Epithelial cell of prostate (primary cell): ENCODE data around the gene ESPL1.

ENCODE experiments used
- DNase-seq: peaks from one replicate; pipeline ENCODE4 v3.0.0-alpha.2; 2011; ENCODE audit warnings: low read depth, low spot score
- H3K27ac ChIP-seq: fragments of 450-650 bp; 2 replicates; pipeline ENCODE4 v1.5.1; 2017; ENCODE audit warnings: mild to moderate bottlenecking

The ESPL1 gene

DNA sequence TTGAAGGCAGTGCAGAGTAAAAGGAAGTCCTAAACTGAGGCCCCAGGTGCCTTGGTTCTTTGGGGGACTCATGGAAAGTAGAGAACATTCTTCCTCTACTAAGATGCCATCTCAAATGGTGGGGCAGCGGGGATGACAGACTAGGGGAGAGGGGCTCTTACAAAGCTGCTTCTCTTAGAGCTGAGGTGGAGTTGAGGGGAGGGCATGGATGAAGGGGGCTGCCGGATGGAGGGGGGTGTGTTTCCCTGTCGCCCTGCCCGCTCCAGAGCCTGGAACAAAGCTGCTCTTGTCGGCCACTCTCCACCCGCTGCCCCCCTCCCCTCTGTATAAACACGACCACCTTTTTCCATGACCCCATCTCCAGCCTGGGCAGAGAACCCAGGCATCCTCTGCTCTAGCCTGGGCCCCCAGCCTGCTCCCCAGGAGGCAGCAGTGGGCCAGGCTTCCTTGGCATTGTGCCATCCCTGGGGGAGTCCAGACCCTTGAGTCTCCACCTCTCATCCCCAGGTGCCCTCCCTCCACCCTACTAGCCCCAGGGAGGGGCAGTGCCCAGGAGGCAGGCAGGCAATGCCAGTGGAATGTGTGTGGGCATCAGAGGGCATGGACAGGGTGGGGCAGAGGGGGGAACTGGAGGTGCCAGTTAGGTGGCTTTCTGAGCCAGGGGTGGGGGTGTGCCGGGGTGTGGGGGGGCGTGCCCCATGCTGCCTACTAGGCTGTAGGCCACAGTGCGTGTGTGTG, 37.8 kb upstream of the ESPL1 start:
- peak overlapping the region; percentile 93 for H3K27ac ChIP-seq
- DNase-seq, result peak; percentile 69

DNA sequence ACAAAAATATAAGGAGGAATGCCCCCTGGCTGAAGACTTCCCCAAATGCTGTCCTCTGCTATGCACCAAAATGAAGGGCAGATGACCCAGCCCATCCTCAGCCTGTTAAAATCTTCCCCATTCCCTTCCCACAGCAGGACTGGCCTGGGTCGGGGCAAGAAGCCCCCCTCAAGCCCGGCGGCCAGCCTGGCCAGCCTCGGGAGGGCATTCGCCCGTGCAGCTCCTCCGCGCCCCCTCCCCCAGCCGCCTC, 36.5 kb upstream of the ESPL1 start:
- peak overlapping the region; percentile 93 for H3K27ac ChIP-seq
- no peak for DNase-seq

DNA sequence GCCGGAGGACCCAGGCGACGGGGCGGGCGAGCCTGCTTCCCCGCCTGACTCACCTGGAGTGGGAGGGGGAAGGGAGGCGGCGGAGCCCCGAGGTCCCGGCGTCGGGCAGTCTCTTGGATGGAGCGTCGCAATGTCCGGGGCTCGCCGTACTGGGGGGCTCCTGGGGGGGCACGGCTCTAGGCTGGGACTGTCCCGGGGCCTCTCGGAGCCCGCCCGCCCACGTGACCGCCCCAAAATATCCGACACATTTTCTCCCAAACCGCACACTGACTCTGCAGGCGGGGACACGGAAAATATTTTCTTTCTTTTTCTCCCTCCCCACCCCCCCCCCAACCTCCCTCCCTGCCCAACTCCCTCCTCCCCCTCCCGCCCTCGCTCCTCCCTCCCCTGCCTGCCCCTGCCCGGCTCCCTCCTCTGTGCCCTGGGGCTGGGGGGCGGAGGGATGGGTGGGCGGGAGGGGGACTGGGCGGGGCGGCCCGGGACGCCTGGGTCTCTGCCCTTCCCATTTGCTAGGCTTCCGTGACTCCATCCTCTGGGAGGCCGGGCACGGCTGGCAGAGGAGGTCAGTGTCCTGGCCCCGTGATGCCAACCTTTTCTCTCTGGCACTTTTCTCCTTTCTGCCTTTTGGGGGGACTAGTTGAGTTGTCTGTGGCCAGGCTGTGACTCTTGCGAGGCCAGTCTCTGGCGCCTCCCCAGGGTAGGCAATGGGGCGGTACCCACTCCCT, 36.0 kb upstream of the ESPL1 start, which contains the start of gene RARG:
Gene RARG, minus strand, starts transcription at position 289 of the 725 bp plus-strand sequence. CDS start 4,664 bp downstream, outside the sequence.
- H3K27ac ChIP-seq, result peak within 1 kb of the TSS; percentile 93
- no peak for DNase-seq

DNA sequence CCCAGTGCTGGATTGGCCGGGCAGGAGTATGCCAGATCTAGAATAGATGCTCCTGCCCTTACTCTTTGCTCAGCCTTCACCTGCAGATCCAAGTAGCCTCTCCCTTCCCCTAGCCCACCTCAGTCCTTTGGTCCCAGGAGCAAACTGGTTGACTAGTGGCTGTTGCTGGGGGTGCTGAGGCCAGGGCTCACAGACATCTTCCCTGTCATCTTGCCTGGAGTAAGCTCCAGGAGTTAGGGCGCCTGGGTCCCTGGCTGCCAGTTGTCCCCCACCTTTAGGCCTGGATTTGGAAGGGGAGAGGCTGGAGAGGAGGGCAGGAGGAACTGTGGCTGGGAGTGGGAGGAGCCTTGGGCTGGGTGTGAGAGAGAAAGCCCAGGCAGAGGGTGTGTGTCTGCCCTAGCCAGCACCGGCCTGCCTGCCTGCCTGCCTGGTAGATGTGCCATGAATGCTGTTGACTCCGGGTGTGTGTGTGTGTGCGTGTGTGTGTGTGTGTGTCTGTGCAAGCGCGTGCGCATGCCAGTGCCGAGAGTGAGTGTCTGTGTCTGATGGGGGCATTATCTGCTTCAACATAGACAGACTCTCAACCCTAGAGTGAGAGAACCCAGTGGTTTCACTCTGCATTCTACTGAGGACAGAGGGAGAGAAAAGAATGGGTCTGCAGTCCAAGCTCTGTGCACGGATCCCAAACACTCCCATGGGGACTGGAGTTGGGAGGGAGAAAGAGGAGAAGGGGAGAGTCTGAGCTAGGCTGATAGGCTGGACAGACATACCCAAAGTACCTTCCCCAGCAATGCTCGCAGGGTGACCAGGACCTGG, 35.2 kb upstream of the ESPL1 start:
- H3K27ac ChIP-seq, result peak overlapping the region; percentile 93
- no peak for DNase-seq

DNA sequence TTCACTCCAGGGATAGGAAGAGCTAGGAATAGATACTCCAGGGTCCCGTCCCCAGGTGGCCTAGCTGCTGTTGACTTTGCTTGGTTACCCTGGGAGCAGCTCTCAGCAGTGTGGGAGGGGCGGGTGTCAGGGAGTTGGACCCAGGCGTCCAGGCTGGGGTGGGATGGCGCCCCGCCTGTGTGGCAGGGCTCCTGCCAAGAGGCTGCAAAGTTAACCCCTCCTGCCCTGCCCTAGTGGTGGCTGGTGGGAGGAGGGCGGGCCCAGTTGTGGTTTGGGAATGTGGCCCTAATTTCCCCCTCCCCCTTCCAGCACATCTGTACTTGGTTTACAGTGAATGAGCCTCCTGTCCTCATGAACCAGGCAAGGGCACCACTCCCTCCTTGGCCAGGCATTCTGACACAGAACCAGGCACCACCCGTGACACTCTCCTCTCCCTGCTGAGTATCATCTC, 34.4 kb upstream of the ESPL1 start:
- no peak for DNase-seq
- peak overlapping the region; percentile 93 for H3K27ac ChIP-seq

DNA sequence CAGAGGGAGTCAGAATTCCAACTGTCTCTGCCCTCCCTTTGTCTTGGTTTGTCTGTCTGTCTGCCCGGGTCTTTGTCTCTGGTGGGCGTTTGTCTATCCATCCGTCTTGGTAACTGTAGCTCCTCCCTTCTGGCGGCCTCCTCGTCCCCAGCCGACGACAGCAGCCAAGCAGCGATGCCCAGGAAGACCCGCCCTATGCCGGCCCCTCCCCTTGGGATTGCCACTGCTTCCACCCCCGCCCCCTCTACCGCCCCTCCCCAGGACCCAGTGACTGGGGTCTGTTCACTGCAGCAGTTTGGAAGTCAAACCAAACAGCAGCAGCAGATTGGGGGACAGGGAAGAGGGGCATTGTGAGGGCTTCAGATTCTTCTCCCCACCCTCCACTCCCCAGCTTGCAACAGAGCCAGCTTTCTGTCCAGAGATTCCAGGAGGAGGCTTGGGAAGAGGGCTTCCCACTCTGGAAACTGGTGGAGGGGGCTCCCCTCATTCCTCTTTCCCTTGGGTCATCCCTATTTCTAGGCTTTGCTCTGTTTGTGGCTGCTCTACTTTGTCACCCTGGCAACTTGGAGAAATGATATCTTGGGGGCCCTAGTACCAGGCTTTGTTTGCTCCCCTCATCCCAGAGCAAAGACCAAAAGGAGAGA, 33.7 kb upstream of the ESPL1 start:
- H3K27ac ChIP-seq, result peak overlapping the region; percentile 93
- no peak for DNase-seq

DNA sequence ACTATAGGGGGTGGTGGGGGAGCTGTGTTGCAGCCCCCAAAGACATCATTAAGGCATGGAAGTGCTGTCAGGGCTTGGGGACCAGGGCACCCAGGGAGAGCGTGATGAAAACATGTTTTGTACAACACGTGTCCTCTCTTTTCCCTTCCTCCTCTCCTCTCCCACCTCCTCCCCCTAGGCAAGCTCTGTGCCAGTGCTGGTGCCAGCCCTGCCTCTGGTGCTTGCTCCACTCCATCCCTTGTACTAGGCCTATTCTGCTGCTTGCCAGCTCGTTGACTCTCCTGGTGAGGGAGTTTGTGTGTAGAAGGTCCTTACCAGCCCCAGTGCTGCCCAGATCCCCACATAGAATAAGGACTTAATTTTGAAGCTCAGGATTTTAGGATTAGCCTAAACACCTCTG, 32.9 kb upstream of the ESPL1 start:
- H3K27ac ChIP-seq, result no peak overlapping the region
- DNase-seq, result no peak

DNA sequence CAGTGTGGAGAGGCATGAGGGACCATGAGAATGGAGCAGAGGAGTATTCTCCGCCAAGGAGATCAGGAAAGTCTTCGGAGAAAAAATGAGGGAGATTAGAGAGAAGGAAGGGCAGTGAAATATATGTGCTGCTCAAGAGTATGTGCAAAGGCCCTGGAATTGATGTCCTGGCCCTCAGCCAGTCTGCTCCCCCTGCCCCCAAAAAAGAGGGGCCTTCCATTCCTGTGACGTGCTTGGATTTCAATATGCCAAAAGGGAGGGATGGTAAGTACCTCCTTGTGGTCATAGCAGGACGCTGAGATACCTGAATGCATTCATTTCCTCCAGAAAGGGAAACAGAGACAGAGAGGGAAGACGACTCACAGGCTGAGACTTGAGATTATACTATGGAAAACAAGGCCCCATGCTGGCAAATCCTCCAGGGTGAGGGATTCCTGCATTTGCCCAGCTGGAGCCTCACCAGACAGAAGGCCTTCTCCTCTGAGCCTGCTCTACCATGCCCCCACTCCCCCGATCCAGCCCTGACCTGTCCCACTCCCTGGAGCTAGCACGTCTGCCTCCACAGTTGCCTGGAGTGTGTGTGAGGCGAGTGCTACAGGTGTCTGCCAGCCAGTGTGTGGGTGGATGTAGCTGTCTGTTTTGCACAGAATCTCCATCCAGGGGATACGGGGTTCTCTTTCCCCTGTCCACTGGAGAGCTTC, 32.2 kb upstream of the ESPL1 start:
- DNase-seq, result no peak
- no peak overlapping the region for H3K27ac ChIP-seq

DNA sequence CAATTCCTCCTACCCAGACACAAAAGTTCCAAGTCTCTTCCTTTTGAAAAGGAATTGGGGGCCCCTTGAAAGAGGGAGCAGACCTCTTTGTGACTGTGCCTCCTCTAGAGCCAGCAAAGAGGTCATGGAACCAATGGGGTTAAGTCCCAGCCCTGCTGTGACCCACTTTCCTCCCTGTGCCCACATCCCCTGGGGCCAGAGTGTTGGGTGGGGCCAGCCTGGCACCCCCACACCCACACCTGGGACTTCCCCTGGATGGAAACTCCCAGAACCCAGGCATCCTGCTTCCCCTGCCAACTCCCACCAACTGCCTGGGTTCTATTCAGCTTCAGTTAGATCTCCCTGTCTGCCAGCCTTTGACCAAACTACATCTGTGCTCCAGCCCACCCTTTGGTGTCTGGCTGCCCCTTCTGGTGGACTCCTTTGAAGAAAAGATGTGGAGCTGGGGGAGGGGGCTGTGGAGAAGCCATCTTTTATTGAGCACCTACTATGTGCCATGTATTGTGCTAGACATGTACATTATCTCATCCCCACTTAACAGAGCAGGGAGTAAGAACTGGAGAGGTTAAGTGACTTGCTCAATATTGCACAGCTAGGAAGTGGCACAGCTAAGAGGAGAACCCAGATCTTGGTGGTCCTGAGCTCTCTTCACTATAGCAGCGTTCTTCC, 31.5 kb upstream of the ESPL1 start:
- H3K27ac ChIP-seq, result no peak overlapping the region
- DNase-seq, result no peak

DNA sequence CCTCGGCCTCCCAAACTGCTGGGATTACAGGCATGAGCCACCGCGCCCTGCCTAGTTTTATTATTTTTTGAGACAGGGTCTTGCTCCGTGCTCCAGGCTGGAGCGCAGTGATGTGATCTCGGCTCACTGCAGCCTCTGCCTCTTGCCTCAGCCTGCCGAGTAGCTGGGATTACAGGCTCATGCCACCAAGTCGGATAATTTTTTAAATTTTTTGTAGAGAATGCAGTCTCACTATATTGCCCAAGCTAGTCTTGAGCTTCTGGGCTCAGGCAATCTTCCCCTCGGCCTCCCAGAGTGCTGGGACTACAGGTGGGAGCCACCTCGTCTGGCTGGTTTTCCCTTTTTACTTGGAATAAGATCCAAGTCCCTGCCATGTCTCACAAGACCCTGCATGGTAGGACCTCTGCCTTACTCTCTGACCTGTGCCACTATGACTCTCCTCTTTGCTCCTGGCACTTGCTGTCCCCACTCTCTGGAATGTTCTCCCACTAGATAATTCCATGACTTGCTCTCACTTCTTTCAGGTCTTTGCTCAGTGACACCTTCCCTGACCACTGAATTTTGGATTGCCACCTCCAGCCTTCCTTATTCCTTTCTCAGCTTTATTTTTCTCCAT, 28.3 kb upstream of the ESPL1 start:
- H3K27ac ChIP-seq, result no peak overlapping the region
- no peak for DNase-seq

DNA sequence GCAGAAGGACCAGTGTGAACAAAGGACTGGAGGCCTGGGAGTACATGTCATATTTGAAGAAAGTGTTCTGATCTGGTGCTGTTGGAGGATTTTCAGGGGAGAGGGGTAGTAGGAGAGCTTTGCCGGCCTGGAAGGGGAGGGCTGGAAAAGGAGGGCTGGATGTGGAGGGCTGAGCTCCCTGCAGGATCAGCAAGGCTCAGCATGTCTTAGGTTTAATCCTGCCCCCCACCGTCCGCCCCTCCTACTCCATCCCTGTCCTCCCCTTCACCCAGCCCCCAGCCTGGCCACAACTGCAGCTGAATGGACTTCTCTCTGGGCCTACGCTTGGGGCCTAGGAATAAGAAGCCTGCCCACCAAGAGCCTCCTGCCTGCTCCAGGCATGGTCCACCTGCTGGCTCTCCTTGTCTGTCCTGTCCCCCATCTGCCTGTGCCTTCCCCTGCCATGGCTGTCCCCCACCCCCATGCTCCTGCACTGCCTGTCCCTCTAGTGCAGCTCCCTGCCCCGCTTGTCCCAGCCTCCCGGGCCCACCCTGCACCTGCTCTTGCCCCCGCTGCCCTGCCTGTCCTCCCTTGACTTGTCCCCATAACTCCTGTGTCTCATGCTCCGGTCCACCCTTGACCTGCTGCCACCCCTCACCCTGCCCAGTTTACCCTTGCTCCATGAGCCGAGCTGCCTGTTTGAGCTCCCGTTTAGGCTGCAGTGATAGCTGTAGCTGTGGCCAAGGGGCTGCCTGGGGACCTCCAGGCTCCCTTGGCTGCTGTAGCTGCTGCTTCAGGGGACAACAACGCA, 26.3 kb upstream of the ESPL1 start:
- H3K27ac ChIP-seq, result no peak overlapping the region
- DNase-seq, result no peak

DNA sequence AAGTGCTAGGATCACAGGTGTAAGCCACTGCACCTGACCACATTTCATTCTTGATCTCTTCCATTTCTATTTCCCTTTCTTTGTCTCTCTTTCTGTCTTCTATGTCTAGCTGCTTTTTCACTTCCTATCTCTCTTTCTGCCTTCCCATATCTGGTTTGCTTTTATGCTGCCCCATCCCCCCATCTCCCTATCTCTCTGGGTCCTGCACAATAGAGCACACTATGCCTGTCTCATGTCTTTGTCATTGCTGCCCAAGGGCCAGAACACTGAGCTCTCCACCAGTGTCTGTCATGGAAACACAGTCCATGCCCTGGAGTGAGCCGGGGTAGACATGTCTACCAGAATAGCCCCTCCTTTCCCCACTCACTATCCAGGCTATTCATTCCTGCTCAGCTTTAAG, 23.8 kb upstream of the ESPL1 start:
- H3K27ac ChIP-seq, result no peak overlapping the region
- DNase-seq, result no peak

DNA sequence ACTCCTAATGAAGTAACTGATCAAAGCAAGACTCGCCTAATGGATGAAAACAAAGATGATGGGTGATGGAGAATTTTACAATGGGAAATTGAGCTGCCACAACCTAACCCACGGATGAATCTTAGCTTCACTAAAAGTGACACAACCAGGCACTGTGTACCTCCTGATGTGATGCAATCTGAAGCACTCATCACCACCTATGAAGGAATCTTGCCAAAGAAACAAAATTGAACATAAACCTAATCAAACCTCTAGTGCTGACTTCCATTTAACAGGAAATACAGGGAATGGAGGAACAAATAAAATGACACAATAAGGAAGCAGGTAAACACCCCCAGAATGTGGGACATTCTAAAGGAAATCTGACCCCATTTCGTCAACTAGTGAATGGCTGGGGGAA, 22.8 kb upstream of the ESPL1 start:
- H3K27ac ChIP-seq, result no peak overlapping the region
- DNase-seq, result no peak

DNA sequence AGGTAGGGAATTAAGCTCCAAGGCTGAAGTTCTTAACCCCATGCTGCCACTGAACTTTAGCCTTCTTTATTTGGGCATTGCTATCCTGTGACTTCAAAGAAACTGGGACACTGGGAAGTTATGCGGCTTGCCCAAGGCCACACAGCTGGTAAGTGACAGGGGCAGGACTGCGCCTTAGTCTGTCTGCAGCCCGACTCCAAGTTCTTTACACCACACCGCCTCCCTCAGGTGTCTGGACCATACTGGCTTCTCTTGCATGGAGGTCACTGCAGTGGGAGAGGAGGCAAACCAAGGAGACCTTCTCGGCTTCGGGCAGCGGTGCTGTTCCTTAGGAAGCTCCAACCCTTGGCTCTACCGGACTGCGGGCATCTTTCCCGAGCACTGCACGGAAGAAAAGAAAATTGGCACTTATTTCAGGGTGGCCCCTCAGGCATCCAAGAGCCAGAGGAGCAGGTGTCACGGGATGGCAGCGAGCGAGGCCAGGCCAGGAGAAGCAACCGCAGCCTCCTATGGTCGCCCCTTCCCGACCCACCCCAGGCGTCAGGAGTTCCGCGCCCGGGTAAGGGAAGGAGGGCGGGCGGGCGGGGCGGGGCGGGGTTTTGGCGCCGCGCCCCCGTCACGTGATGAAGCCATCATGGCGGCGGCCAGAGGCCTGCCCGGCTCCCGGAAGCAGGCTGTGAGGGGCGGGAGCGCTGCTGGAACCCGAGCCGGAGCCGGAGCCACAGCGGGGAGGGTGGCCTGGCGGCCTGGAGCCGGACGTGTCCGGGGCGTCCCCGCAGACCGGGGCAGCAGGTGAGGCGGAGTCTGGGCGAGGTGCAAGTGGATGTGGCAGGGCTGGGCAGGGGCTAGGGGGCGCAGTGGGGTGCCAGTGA, 16.4 kb upstream of the ESPL1 start:
- H3K27ac ChIP-seq, result peak overlapping the region; percentile 68
- no peak for DNase-seq

DNA sequence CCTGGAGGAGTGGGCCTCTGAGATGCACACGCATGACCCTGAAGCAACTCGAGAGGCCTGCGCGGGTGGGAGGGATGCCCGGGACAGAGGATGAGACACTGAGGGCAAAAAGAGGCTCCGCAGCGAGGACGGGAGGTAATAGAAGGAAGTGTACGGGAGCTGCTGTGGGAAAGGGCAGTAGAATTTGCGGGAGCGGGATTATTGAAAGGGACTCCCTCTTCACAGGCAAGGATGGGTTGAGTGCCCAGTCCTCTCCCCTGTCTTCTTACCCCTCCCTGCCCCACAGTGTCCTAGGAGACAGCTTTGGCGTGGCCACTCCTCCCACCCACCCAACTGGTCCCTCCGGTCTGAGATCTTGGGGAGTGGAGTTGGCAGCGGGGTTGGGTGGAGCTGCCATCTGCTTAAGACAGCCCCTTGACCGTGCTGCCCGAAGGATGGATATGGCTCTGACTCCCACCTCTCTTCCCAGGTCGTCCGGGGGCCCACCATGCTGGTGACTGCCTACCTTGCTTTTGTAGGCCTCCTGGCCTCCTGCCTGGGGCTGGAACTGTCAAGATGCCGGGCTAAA, 15.7 kb upstream of the ESPL1 start:
- DNase-seq, result no peak
- peak overlapping the region; percentile 68 for H3K27ac ChIP-seq

DNA sequence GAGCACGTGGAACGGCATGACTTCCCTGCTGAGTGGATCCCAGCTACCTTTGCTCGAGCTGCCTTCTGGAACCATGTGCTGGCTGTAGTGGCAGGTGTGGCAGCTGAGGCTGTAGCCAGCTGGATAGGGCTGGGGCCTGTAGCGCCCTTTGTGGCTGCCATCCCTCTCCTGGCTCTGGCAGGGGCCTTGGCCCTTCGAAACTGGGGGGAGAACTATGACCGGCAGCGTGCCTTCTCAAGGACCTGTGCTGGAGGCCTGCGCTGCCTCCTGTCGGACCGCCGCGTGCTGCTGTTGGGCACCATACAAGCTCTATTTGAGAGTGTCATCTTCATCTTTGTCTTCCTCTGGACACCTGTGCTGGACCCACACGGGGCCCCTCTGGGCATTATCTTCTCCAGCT, 14.8 kb upstream of the ESPL1 start:
- H3K27ac ChIP-seq, result no peak overlapping the region
- DNase-seq, result no peak
